ENCODE measurements around the gene INIP.

DNA sequence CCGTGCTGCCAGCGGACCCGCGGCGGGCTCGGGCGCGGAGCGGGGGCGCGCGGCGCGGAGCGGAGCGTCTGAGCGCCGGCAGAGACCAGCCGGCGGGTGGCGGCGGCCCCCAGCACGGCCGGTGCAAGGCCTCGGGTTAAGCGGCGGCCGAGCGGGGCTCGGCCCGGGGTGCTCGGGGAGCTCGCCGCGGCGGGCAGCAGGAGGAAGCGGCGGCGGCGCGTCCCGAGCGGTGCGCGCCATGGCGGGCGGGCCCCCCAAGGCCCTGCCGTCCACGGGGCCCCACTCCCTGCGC is 32.8 kb upstream of the INIP start:
- TF ChIP-seq, protein P1, sequence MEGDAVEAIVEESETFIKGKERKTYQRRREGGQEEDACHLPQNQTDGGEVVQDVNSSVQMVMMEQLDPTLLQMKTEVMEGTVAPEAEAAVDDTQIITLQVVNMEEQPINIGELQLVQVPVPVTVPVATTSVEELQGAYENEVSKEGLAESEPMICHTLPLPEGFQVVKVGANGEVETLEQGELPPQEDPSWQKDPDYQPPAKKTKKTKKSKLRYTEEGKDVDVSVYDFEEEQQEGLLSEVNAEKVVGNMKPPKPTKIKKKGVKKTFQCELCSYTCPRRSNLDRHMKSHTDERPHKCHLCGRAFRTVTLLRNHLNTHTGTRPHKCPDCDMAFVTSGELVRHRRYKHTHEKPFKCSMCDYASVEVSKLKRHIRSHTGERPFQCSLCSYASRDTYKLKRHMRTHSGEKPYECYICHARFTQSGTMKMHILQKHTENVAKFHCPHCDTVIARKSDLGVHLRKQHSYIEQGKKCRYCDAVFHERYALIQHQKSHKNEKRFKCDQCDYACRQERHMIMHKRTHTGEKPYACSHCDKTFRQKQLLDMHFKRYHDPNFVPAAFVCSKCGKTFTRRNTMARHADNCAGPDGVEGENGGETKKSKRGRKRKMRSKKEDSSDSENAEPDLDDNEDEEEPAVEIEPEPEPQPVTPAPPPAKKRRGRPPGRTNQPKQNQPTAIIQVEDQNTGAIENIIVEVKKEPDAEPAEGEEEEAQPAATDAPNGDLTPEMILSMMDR (conservative IDR thresholded peaks at IDR 0.05; ENCODE audit: low read length): no peak
- no peak for TF ChIP-seq EZH2phosphoT487 (IDR thresholded peaks at IDR 0.05; ENCODE audit: borderline replicate concordance)
